GM12873 (cell line): ENCODE measurements around the gene CBL.

ENCODE experiments used
- TF ChIP-seq, protein P1 (sequence below): IDR thresholded peaks from 2 replicates; pipeline ENCODE4 v1.5.1; 2012; ENCODE audit warnings: low read depth, mild to moderate bottlenecking, moderate library complexity, low read length, control low read depth; ENCODE audit not compliant: insufficient read depth; ENCODE audit errors: missing control alignments

The CBL gene

GRCh38 chr11:119309953-119310681 is 104.0 kb downstream of the CBL start:
- TF ChIP-seq, protein P1, sequence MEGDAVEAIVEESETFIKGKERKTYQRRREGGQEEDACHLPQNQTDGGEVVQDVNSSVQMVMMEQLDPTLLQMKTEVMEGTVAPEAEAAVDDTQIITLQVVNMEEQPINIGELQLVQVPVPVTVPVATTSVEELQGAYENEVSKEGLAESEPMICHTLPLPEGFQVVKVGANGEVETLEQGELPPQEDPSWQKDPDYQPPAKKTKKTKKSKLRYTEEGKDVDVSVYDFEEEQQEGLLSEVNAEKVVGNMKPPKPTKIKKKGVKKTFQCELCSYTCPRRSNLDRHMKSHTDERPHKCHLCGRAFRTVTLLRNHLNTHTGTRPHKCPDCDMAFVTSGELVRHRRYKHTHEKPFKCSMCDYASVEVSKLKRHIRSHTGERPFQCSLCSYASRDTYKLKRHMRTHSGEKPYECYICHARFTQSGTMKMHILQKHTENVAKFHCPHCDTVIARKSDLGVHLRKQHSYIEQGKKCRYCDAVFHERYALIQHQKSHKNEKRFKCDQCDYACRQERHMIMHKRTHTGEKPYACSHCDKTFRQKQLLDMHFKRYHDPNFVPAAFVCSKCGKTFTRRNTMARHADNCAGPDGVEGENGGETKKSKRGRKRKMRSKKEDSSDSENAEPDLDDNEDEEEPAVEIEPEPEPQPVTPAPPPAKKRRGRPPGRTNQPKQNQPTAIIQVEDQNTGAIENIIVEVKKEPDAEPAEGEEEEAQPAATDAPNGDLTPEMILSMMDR, result no peak

DNA sequence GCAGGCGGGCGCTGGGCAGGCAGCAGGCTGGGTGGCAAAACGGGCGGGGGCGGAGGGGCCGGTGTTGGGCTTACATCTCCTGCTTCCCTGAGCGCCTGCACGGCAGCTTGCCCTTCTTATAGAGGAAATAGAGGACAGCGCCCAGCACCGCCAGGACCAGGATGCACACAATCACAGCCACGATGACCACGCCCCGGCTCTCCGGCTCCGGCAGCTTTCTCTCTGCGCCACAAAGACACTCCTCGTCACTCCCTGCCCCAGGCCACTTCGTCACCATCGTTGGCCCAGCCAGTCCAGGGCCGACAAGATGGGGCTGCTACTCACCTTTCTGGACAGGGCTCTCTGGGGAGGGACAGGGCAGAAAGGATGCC is 104.5 kb downstream of the CBL start:
- TF ChIP-seq, protein P1, result no peak

GRCh38 chr11:119314726-119315125 is 108.6 kb downstream of the CBL start:
- TF ChIP-seq, protein P1, result no peak

DNA sequence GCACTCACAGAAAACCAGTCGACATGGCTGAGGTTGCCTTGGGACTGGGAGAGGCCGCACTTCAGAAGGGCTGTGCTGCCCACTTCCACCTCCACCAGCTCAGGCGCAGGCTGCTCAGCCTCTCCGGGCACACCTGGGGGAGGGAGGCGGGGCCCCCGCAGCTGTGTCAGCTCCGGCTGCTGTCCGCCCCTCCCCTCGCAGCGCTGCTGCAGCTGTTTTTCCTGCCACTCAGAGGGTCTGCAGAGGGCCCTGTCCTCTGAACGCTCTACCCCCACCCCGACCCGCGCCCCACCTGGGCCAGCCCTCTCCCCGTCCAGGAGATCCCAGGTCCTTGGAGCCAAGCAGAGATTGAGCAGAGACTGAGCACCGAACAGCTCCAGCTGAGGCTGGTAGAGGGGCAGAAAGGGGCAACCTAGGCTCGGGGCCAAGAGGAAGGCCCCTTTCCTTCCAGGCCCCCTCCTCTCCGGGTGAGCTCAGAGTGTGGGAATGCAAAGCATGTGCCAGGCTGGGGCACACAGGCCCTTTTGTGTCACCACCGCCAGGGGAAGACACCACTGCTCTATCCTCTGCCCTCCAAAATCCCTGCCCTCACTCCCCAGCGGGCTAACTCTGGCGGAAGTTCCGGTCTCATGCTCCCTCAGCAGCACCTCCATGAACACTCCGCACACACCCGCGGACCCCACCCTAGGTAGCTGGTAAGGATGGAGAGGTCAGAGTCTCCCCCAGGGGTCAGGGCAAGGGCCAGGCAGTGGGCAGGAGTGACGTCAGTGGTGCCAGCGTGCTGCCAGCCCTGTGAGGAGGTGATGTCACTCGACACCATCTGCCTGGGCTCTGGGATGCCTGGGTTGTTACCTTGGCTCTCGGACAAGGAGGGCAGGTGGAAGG is 109.2 kb downstream of the CBL start:
- TF ChIP-seq, protein P1, result peak; percentile 17

- TF ChIP-seq, protein P1, result no peak
Observed at GRCh38 chr11:119316016-119316728, 110.0 kb downstream of the CBL start.

DNA sequence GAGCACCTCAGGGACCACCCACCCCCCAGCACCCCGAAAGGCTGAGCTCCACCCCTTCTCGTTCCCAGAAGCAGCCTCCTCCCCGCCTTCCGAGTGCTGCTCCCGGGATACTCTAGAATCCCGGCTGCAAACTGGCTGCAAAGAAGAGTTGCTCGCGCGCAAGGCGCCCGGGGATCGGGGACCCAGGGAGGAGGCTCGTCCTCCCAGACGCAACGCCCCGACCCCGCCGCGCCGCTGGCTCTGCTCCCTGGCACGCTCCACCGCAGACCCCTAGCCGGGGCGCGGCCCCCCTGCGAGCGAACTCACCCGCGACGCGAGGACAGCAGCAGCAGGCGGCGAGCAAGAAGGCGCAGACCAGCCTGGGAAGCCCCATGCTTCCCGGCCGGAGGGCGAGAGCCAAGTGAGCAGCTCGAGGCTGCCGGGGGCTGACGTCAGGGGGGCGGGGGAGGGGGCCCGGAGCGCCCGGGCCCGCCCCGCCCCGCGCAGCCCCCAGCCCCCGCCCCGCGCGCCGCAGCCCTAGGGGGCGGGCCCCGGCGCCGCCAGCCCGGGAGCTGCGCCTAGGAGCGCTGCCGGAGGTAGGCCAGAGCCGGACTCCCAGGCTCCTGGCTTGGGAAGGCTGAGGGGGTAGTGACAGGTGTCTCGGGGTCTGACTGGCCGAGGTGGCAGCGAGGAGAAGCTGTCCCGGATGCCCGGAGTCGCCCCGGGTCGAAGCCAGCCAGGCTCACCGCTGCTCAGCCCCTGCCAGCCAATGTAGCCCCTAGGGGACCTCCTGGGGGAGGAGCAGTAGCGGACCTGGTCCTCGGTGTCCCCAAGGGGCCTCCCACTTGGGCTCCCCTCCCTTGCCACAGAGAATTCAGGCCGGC is 110.8 kb downstream of the CBL start, which contains the start of gene MCAM:
Gene MCAM (minus strand): TSS at position 402 of the 863 bp plus-strand sequence. CDS start 29 bp downstream, at position 373.
- TF ChIP-seq, protein P1, result no peak
